Measurements from ENCODE around the gene DGKI. TPM values are rescaled to one million over a fixed set of nuclear protein-coding genes. Genes with fewer than 3 reads are reported as not detected.

The DGKI gene
- total RNA-seq, 4 donors from 2014 or later: 0.42 to 6.2 (median 2.0) TPM

- Histone ChIP-seq H3K4me1 (no peaks in the 10 kb centered on the region), H3K9me3 (no peaks in the 10 kb centered on the region), H3K27me3 (no peaks in the 10 kb centered on the region), H3K4me3 (no peak overlapping the region), H3K27ac (no peak overlapping the region), H3K36me3 (no peaks in the 10 kb centered on the region)
- DNase-seq (ENCODE audit: low spot score in 2 of 2): no peak
- TF ChIP-seq CTCF (IDR thresholded peaks at IDR 0.05) (no peak), POLR2A (IDR thresholded peaks at IDR 0.05) (no peak), EP300 (IDR thresholded peaks at IDR 0.05) (no peak)
- 40% methylated on average over 2 of the region's 2 CpGs for WGBS
Observed at GRCh38 chr7:137443616-137444015, 403.2 kb downstream of the DGKI start.

- H3K9me3 ChIP-seq: no peaks in the 10 kb centered on the region
- H3K4me3 ChIP-seq: no peak overlapping the region
- TF ChIP-seq EP300 (IDR thresholded peaks at IDR 0.05): no peak
- TF ChIP-seq POLR2A (IDR thresholded peaks at IDR 0.05): no peak
- no peak for TF ChIP-seq POLR2AphosphoS5 (IDR thresholded peaks at IDR 0.05)
- TF ChIP-seq CTCF (IDR thresholded peaks at IDR 0.05): no peak
- H3K4me1 ChIP-seq: no peaks in the 10 kb centered on the region
- H3K36me3 ChIP-seq: no peaks in the 10 kb centered on the region
- 71% methylated on average over 3 of the region's 3 CpGs for WGBS
- no peaks in the 10 kb centered on the region for H3K27me3 ChIP-seq
- DNase-seq (ENCODE audit: low spot score in 2 of 2): no peak
- H3K27ac ChIP-seq: no peak overlapping the region
Observed at GRCh38 chr7:137441451-137441850, 405.3 kb downstream of the DGKI start.

- no peak for TF ChIP-seq EP300 (IDR thresholded peaks at IDR 0.05)
- no peak for TF ChIP-seq CTCF (IDR thresholded peaks at IDR 0.05)
- TF ChIP-seq POLR2AphosphoS5 (IDR thresholded peaks at IDR 0.05): no peak
- no peak for TF ChIP-seq POLR2A (IDR thresholded peaks at IDR 0.05)
- Histone ChIP-seq H3K9me3 (no peaks in the 10 kb centered on the region), H3K4me1 (no peaks in the 10 kb centered on the region), H3K27me3 (no peaks in the 10 kb centered on the region), H3K36me3 (no peaks in the 10 kb centered on the region), H3K4me3 (no peak overlapping the region), H3K27ac (no peak overlapping the region)
- WGBS: 60% methylated on average over 6 of the region's 6 CpGs
- no peak for DNase-seq (ENCODE audit: low spot score in 2 of 2)
Observed at GRCh38 chr7:137439829-137440825, 406.6 kb downstream of the DGKI start.

DNA sequence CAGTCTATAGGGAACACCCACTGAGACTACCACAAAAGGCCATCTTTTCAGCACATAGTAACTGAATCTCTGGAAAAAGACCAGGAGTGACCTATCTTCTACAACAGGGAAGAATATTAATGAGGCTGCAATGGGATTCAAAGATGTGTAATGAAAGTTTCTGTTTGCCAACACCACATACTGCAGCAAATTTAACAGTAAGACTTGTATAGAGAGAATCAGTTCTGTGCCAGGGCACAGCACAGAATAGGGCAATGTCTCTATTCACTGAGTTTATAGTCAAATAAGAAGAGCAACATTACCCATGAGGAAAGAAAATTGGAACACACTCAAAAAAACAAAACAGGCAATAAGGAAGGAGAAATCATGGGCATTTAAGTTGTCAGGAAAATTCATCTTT lies 411.8 kb downstream of the DGKI start:
- H3K27ac ChIP-seq: no peak overlapping the region
- TF ChIP-seq POLR2A (IDR thresholded peaks at IDR 0.05) (no peak), EP300 (IDR thresholded peaks at IDR 0.05) (no peak), POLR2AphosphoS5 (IDR thresholded peaks at IDR 0.05) (no peak), CTCF (IDR thresholded peaks at IDR 0.05) (no peak)
- no peaks in the 10 kb centered on the region for H3K9me3 ChIP-seq
- H3K27me3 ChIP-seq: no peaks in the 10 kb centered on the region
- H3K4me3 ChIP-seq: no peak overlapping the region
- H3K36me3 ChIP-seq: no peaks in the 10 kb centered on the region
- no peaks in the 10 kb centered on the region for H3K4me1 ChIP-seq
- no peak for DNase-seq (ENCODE audit: low spot score in 2 of 2)

DNA sequence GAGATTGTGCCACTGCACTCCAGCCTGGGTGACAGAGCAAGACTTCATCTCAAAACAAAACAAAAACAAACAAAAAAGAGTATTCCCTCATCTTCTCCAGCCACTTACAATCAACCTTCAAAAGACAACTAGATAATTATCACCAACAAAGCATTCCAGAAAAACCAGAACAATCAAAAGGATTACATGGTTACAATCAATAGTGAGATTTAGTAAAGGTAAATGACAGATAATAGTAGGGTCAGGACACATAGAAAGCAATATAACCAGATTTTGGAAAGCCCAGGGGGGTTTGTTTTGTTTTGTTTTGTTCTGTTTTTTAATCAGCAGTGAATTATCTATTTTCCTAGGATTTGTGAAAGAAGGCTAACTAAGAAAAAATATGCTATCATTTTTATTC lies 412.2 kb downstream of the DGKI start:
- no peaks in the 10 kb centered on the region for H3K27me3 ChIP-seq
- DNase-seq (ENCODE audit: low spot score in 2 of 2): no peak
- no peaks in the 10 kb centered on the region for H3K36me3 ChIP-seq
- H3K4me1 ChIP-seq: no peaks in the 10 kb centered on the region
- no peak overlapping the region for H3K4me3 ChIP-seq
- TF ChIP-seq CTCF (IDR thresholded peaks at IDR 0.05) (no peak), POLR2A (IDR thresholded peaks at IDR 0.05) (no peak), POLR2AphosphoS5 (IDR thresholded peaks at IDR 0.05) (no peak), EP300 (IDR thresholded peaks at IDR 0.05) (no peak)
- H3K9me3 ChIP-seq: no peaks in the 10 kb centered on the region
- no peak overlapping the region for H3K27ac ChIP-seq

All from suprapubic skin (tissue), 4 donors.